Inflammatory macrophage treated with lipopolysaccharide for 4 hours (primary cell): ENCODE data around the gene DYNC2H1.
"Not testable (repeated sequence)": the region's sequence is repeated elsewhere in the genome, so short reads cannot be mapped to it uniquely, and the experiment has no call there.

Experiments used
- DNase-seq: peaks from one replicate; pipeline ENCODE4 v3.0.0-alpha.2; 2020

Gene DYNC2H1

GRCh38 chr11:103374227-103374626 lies 265.0 kb downstream of the DYNC2H1 start:
- DNase-seq, result not testable (repeated sequence)

GRCh38 chr11:103378931-103379330 lies 269.7 kb downstream of the DYNC2H1 start:
- no peak for DNase-seq

- no peak for DNase-seq
Measured at GRCh38 chr11:103380031-103380430, 270.8 kb downstream of the DYNC2H1 start.

DNA sequence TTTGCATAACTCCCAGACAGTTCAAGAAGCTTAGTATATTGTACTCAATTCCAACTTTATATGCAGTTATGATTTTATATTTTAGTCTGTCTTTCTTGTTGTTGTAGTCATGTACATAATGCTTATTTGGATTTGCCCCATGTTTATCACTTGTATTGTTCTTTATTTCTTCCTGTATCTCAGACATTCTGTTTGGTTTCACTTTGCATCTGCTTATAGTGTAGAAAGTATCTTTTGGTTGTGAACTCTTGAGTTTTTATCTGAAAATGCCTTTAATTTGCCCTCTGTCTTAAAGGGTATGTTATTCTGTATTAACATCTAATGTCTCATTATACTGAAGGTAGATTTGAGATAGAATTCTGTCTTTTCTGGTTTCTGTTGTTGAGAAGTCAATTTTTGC lies 275.4 kb downstream of the DYNC2H1 start:
- DNase-seq, result no peak

GRCh38 chr11:103395612-103396011 lies 286.4 kb downstream of the DYNC2H1 start:
- no peak for DNase-seq

- DNase-seq, result no peak
Measured at GRCh38 chr11:103396237-103396636, 287.0 kb downstream of the DYNC2H1 start.

GRCh38 chr11:103397369-103397768 lies 288.1 kb downstream of the DYNC2H1 start:
- DNase-seq, result no peak

DNA sequence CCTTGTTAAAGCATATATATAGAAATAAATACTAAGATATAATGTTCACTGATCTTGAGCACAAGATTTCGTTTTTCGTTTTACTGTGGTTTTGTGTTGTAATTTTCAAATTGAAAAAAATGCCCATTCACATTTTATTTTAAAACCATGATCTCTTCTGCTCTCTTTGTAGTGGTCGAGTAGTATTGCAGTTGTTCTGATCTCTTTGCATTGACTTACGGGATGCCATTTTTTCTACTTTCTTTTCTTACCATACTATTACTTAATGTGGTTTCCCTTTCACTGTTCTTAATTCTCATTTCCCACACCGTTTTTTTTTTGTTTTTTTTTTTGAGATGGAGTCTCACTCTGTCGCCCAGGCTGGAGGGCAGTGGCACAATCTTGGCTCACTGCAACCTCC lies 289.6 kb downstream of the DYNC2H1 start:
- DNase-seq, result no peak

GRCh38 chr11:103406357-103406756 lies 297.1 kb downstream of the DYNC2H1 start:
- DNase-seq, result no peak

- DNase-seq, result no peak
Measured at GRCh38 chr11:103407641-103408040, 298.4 kb downstream of the DYNC2H1 start.

DNA sequence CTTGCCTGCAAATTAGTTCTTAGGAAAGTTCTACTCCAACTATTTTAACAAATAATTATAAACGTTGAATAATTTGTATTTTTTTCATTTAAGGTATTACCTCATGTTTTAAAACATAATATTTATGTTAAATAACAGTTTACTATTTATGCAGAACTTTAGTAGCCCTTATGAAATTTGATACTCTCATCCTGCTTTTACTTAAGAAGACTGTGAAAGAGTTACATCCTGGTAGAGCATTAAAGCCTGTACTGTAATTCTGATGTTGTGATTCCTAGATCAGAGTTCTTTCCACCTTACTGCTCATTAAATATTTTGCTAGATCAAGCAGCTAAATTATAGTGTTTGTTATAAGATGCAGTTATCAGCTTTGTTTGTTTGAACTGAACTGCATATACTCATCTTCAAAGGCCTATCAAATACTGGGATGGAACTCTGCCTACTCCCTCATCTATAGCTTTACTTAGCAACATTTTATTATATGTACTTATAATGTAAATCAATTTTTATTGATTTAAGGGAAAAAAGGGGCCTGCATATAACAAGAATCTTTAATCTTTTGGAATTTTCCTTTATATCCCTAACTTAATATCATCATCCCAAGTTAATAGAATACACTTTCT lies 304.2 kb downstream of the DYNC2H1 start:
- DNase-seq, result no peak

DNA sequence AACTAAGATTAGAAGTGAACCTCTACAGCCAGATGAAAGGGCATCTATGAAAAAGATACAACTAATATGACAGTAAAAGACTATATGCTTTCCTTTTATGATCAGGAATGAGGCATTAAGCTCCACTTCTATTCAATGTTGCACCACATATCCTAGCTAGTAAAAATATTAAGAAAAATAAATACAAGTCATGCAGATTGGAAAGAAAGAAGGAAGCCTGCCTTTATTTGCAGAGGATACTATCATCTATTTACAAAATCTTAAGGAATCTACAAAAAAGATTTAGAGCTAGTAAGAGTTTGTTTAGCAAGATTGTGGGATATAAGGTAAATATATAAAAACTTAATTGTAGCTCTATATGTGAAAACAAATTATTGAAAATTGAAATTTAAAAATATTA lies 308.8 kb downstream of the DYNC2H1 start:
- no peak for DNase-seq

DNA sequence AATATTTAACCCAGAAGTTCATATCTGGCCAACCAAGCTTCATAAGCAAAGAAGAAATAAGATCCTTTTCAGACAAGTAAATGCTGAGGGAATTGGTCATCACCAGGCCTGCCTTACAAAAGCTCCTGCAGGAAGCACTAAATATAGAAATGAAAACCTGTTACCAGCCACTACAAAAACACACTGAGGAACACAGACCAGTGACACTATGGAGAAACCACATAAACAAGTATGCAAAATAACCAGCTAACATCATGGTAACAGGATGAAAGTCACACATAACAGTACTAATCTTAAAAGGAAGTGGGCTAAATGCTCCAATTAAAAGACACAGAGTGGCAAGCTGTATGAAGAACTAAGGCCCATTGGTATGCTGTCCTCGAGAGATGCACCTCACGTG lies 311.4 kb downstream of the DYNC2H1 start:
- DNase-seq, result no peak

DNA sequence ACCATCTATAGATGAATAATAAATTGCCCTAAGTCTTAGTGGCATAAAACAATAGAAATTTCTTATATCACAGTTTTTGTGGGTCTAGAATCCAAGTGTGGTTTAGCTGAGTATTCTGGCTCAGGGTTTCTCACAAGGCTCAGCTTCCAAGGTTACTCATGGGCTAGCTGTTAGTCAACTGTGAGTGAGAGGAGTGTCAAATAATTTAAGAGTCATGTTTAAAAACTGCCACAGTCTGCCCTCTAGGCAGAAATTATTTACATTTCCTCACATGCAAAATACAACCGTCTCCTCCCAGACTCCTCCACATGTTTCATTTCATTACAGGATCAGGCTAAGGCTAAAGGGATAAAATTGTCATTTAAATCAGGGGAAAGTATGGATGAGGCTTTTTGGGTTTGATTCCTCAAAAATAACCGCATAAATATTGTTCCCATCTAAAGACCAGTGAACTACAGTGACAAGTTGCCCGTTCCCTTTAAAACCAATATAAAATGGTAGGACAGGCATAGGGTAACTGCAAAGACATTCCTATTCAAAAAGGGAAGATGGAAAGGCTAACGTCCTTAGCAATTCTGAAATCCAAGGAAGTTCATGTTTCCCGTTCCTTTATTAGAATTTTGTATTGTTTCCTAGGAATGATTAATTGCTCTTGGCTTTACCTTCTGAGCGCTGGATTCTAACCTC lies 324.3 kb downstream of the DYNC2H1 start:
- DNase-seq, result no peak

GRCh38 chr11:103434073-103434411 lies 324.8 kb downstream of the DYNC2H1 start:
- DNase-seq, result no peak

- DNase-seq, result no peak
Measured at GRCh38 chr11:103436131-103436770, 327.0 kb downstream of the DYNC2H1 start.

DNA sequence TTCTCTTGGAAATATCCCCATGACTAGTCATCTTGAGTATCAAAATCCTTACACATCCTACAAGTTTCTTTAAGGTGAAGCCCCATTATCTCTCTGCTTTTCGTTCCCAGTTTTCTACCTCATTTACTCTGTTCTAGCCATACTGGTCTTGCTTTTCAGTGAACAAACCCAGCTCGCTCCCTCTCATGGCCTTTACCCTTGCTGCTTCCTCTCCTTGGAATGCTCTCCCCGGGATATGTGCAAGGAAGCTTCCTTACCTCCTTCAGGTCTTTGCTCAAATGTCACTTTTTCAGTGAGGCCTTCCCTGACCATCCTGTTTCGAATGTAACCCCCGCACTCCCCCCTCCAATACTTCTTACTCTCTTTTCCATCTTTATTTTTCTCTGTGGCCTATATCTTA lies 331.8 kb downstream of the DYNC2H1 start:
- no peak for DNase-seq

DNA sequence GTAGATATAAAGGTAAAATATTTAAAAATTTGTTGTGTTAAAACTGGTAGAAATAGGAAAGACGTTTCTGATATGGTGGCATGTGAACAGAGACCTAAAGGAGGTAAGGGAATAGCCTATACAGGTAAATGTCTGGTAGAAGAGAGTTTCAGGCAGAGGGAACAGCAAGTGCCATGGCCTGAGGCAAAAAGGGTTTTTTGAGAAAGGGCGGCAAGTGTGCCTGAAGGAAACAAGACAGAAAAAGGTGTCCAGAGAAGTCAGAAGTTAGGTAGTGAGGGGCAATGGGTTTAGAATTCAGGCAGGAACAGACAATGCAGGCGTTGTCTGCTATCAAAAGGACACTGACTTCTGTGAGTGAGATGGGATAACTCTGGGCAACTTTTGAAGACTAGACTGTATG lies 339.7 kb downstream of the DYNC2H1 start:
- DNase-seq, result no peak

GRCh38 chr11:103450241-103450640 lies 341.0 kb downstream of the DYNC2H1 start:
- no peak for DNase-seq

DNA sequence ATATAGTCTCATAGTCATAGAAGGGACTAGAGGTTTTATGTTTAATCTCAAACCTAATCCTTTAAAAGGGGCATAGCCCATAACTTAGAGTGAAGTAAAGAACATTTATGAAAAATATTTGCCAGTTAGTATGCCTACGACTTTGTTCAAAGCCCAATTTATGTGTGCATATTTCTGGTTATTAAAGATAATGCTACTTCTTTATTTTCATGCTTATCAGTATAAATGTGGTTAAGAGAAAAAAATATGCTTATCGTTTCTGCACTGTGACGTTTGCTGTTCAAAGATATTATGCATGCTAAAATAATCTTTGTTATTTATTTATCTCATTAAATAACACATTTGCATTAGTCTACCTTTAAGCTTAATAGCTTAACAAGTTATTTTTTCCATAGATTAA lies 343.9 kb downstream of the DYNC2H1 start:
- DNase-seq, result no peak

- DNase-seq, result no peak
Measured at GRCh38 chr11:103453915-103454709, 344.9 kb downstream of the DYNC2H1 start.

- DNase-seq, result no peak
Measured at GRCh38 chr11:103464420-103464819, 355.2 kb downstream of the DYNC2H1 start.

DNA sequence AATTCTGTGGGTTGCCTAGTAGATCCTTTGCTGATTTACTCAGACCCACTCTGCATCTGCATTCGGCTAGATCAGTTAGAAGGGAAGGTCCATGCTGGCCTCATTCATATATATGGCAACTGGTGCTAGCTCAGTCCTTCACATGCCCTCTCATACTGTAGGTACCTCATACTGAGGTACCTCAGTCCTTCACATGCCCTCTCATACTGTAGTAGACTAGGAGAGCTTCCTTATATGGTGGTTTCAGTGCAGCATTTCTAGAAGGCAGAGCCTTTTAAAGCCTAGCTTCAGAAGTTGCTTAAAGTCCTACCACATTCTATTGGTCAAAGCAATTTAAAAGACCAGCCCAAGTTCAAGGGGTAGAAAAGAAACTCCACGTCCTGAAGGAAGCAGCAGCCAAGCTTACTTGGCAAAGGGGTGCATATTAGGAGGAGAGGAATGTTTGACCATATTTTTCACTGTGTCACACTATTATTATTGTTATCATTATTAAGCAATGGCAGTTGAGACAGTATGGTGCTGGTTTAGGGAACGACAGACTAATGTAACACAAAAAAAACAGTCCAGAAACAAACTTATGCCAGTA lies 356.4 kb downstream of the DYNC2H1 start:
- no peak for DNase-seq
